GM19468 (cell line): ENCODE data around the gene TRNAU1AP.

Experiments
- ATAC-seq: cut with Tn5 transposase; IDR thresholded peaks from one replicate; pipeline ENCODE4 v1.9.1; 2021; ENCODE audit warnings: mild to moderate bottlenecking, moderate library complexity, moderate number of reproducible peaks; ENCODE audit not compliant: unreplicated experiment; ENCODE audit errors: extremely low read depth

Gene TRNAU1AP

DNA sequence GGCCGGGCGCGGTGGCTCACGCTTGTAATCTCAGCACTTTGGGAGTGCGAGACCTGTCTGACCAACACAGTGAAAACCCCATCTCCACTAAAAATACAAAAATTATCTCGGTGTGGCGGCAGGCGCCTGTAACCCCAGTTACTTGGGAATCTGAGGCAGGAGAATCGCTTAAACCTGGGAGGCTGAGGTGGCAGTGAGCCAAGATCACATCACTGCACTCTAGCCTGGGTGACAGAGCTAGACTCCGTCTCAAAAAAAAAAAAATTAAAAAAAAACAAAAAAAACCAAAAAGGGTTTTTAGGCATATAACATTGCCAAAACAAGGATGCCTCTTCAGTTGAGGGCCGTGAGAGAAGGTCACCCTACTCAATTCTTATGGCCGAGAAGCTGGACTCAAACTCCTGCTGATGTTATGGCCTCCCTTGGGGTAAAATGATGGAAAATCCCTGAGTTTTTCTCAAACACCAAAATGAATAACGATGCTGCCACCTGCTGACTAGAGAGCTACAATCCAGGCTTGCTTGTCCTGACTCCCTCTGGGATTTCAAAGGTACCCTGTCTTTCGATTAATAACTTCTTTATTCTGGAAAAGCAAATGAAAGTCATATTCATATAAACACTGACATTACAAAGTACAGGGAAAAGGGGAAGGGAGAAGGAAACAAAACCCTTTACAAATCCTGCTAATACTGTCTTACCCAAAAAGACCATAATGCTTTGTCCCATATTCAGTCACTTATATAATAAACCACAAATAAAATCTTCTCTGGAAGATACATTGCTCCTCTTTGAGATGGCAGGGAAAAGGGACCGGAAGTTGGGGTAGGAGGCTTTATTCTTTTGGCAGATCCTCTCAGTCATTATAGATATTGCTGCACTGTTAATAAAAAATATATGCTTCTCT, 49.9 kb downstream of the TRNAU1AP start:
- ATAC-seq, result no peak

GRCh38 chr1:28604411-28604810, 51.5 kb downstream of the TRNAU1AP start:
- ATAC-seq, result no peak

DNA sequence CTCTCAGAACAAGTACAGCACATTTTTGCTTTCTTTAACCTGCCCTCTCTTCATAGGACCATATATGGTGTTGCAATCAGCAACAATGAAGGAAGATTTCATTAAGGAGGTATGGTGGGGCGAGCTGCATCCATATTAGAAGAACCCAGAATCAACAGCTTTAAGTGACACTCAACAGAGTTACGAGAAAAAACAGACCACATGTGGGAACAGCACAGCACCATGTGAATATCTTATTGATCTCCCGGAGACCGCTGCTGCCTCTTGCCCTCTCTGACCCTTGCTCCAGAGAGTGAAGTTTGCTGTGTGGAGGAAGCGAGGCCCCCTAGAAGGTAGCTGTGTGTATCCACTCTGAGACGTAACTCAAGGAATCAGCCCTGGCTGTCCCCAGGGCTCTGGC, 52.1 kb downstream of the TRNAU1AP start:
- no peak for ATAC-seq

DNA sequence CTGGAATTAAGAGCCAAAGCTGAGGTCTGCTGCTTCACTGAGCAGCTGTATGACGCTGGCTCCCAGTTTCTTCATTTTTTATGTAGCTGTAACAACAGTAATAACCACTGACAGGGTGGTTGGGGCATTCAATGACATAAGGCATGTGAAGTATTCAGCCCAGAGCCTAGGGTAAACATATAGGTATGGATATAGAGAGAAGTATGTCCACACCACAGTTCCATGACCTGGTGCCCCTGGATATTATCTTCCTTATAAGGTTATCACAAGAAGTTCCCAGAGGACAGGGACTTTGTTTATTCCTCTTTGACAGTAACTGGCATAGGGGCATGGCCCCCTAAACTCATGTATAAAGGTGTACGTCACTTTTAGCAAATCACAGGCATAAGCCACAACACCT, 53.9 kb downstream of the TRNAU1AP start:
- ATAC-seq, result no peak

- ATAC-seq, result no peak
Measured at GRCh38 chr1:28613175-28613574, 60.3 kb downstream of the TRNAU1AP start.
